Measurements from ENCODE around the gene MX2. TPM values are rescaled to one million over a fixed set of nuclear protein-coding genes. Genes with fewer than 3 reads are reported as not detected.

MX2 gene
- polyA plus RNA-seq, 1 donor from 2014 or later = not detected

GRCh38 chr21:41371685-41372030 is 9.8 kb downstream of the MX2 start:
- Histone ChIP-seq H3K9me2 (ENCODE audit: insufficient read depth, low read length) (no peaks in the 10 kb centered on the region), H2AFZ (ENCODE audit: low read depth, low read length) (no peak overlapping the region), H3K27ac (ENCODE audit: low read length) (no peak overlapping the region), H3K9ac (ENCODE audit: low read length) (no peak overlapping the region), H3K4me3 (ENCODE audit: low read length) (no peak overlapping the region), H3F3A (ENCODE audit: insufficient read depth, low read length, poor library complexity, severe bottlenecking) (no peaks in the 10 kb centered on the region), H3K4me2 (ENCODE audit: low read length) (no peak overlapping the region), H3K79me2 (replicated peaks; ENCODE audit: insufficient read depth, low read length) (no peaks in the 10 kb centered on the region), H4K20me1 (ENCODE audit: insufficient read depth) (no peaks in the 10 kb centered on the region), H3K9me3 (ENCODE audit: low read length) (no peaks in the 10 kb centered on the region), H3K36me3 (ENCODE audit: insufficient read depth, low read length) (no peaks in the 10 kb centered on the region), H3K27me3 (ENCODE audit: insufficient read depth, low read depth, low read length) (no peaks in the 10 kb centered on the region)
- TF ChIP-seq SMC3 (conservative IDR thresholded peaks at IDR 0.05; ENCODE audit: poor library complexity) (no peak), MXI1 (conservative IDR thresholded peaks at IDR 0.05; ENCODE audit: poor library complexity, severe bottlenecking) (no peak), RAD21 (conservative IDR thresholded peaks at IDR 0.05) (no peak), EP300 (conservative IDR thresholded peaks at IDR 0.05; ENCODE audit: poor library complexity, severe bottlenecking) (no peak), EZH2 (IDR thresholded peaks at IDR 0.05; ENCODE audit: borderline replicate concordance, insufficient read depth, low read length, poor library complexity, severe bottlenecking) (no peak), CTCF (IDR thresholded peaks at IDR 0.05; ENCODE audit: poor library complexity, severe bottlenecking) (no peak), TAF1 (IDR thresholded peaks at IDR 0.05; ENCODE audit: low read depth) (no peak), POLR2AphosphoS5 (IDR thresholded peaks at IDR 0.05) (no peak)
- TF ChIP-seq, protein P1, sequence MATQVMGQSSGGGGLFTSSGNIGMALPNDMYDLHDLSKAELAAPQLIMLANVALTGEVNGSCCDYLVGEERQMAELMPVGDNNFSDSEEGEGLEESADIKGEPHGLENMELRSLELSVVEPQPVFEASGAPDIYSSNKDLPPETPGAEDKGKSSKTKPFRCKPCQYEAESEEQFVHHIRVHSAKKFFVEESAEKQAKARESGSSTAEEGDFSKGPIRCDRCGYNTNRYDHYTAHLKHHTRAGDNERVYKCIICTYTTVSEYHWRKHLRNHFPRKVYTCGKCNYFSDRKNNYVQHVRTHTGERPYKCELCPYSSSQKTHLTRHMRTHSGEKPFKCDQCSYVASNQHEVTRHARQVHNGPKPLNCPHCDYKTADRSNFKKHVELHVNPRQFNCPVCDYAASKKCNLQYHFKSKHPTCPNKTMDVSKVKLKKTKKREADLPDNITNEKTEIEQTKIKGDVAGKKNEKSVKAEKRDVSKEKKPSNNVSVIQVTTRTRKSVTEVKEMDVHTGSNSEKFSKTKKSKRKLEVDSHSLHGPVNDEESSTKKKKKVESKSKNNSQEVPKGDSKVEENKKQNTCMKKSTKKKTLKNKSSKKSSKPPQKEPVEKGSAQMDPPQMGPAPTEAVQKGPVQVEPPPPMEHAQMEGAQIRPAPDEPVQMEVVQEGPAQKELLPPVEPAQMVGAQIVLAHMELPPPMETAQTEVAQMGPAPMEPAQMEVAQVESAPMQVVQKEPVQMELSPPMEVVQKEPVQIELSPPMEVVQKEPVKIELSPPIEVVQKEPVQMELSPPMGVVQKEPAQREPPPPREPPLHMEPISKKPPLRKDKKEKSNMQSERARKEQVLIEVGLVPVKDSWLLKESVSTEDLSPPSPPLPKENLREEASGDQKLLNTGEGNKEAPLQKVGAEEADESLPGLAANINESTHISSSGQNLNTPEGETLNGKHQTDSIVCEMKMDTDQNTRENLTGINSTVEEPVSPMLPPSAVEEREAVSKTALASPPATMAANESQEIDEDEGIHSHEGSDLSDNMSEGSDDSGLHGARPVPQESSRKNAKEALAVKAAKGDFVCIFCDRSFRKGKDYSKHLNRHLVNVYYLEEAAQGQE (IDR thresholded peaks at IDR 0.05; ENCODE audit: borderline replicate concordance) = no peak

DNA sequence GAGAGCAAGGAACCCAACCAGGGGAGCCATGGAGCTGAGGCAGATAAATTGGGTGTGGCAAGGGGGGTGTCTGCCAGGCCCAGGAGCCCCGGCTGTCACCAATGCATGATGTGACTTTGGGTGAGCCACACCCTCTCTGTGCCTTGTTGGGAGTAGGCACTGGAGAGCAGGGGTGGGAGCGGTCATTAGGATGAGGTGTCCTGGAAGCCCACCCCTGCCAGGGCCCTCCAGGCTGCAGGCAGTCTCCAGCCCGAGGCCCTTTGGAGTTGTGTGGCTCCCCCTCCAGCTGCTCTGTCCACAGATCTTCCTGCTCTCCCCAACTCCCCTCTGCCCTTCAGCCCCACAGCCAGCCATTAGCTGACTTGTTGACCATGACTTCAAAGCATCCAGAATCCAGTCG is 11.4 kb downstream of the MX2 start:
- Histone ChIP-seq H2AFZ (ENCODE audit: low read depth, low read length) (no peak overlapping the region), H3K4me2 (ENCODE audit: low read length) (no peak overlapping the region), H3K9me2 (ENCODE audit: insufficient read depth, low read length) (no peaks in the 10 kb centered on the region), H3K79me2 (replicated peaks; ENCODE audit: insufficient read depth, low read length) (no peaks in the 10 kb centered on the region), H3K36me3 (ENCODE audit: insufficient read depth, low read length) (no peaks in the 10 kb centered on the region), H3F3A (ENCODE audit: insufficient read depth, low read length, poor library complexity, severe bottlenecking) (no peaks in the 10 kb centered on the region), H3K27me3 (ENCODE audit: insufficient read depth, low read depth, low read length) (no peaks in the 10 kb centered on the region), H3K9ac (ENCODE audit: low read length) (no peak overlapping the region), H3K4me3 (ENCODE audit: low read length) (no peak overlapping the region), H3K27ac (ENCODE audit: low read length) (no peak overlapping the region), H3K9me3 (ENCODE audit: low read length) (no peaks in the 10 kb centered on the region), H4K20me1 (ENCODE audit: insufficient read depth) (no peaks in the 10 kb centered on the region)
- TF ChIP-seq RAD21 (conservative IDR thresholded peaks at IDR 0.05) (no peak), SMC3 (conservative IDR thresholded peaks at IDR 0.05; ENCODE audit: poor library complexity) (no peak), POLR2AphosphoS5 (IDR thresholded peaks at IDR 0.05) (no peak), CTCF (IDR thresholded peaks at IDR 0.05; ENCODE audit: poor library complexity, severe bottlenecking) (no peak), TAF1 (IDR thresholded peaks at IDR 0.05; ENCODE audit: low read depth) (no peak), EZH2 (IDR thresholded peaks at IDR 0.05; ENCODE audit: borderline replicate concordance, insufficient read depth, low read length, poor library complexity, severe bottlenecking) (no peak)

Data from neural cell (in vitro differentiated cells).